GM23338 (cell line): ENCODE measurements around the gene SLC45A3. TPM values are rescaled to one million over a fixed set of nuclear protein-coding genes. Genes with fewer than 3 reads are reported as not detected.

Source experiments
- ATAC-seq: fragments of 200-7000 bp; cut with Tn5 transposase; 3 replicates; pipeline ENCODE4 v1.9.1; 2020
- DNase-seq: peaks from one replicate; pipeline ENCODE4 v3.0.0-alpha.2; 2015; ENCODE audit warnings: low spot score
- H2AFZ ChIP-seq: fragments of 200-600 bp; sonication (generic); 2 replicates; pipeline ENCODE4 v1.8.0; 2016; ENCODE audit warnings: antibody characterized with exemption, mild to moderate bottlenecking, moderate library complexity
- H3F3A ChIP-seq: fragments of 200-600 bp; sonication (generic); replicated peaks from 2 replicates; pipeline ENCODE4 v1.8.0; 2017; ENCODE audit warnings: antibody characterized with exemption, mixed run types, low read depth
- H3K27ac ChIP-seq: fragments of 200-600 bp; sonication (generic); 2 replicates; pipeline ENCODE4 v1.6.1; 2016; ENCODE audit warnings: low read depth
- H3K27me3 ChIP-seq: fragments of 200-600 bp; sonication (generic); 2 replicates; pipeline ENCODE4 v1.8.0; 2016; ENCODE audit warnings: mild to moderate bottlenecking, mixed run types, moderate library complexity; ENCODE audit not compliant: insufficient read depth
- H3K36me3 ChIP-seq: fragments of 200-600 bp; sonication (generic); 2 replicates; pipeline ENCODE4 v1.8.0; 2016; ENCODE audit warnings: mild to moderate bottlenecking; ENCODE audit not compliant: insufficient read depth
- H3K4me1 ChIP-seq: fragments of 200-600 bp; sonication (generic); 2 replicates; pipeline ENCODE4 v1.8.0; 2016; ENCODE audit warnings: mild to moderate bottlenecking, moderate library complexity; ENCODE audit not compliant: insufficient read depth
- H3K4me2 ChIP-seq: fragments of 200-600 bp; sonication (generic); 2 replicates; pipeline ENCODE4 v1.7.1; 2017; ENCODE audit warnings: mixed run types
- H3K4me3 ChIP-seq: fragments of 200-600 bp; sonication (generic); 2 replicates; pipeline ENCODE4 v1.6.1; 2016; ENCODE audit warnings: mixed run types
- H3K79me2 ChIP-seq: fragments of 200-600 bp; sonication (generic); replicated peaks from 2 replicates; pipeline ENCODE4 v1.8.0; 2017; ENCODE audit warnings: mild to moderate bottlenecking; ENCODE audit not compliant: insufficient read depth
- H3K9me2 ChIP-seq: fragments of 200-600 bp; sonication (generic); 2 replicates; pipeline ENCODE4 v1.8.0; 2017; ENCODE audit not compliant: insufficient read depth
- H4K20me1 ChIP-seq: fragments of 200-600 bp; sonication (generic); replicated peaks from 2 replicates; pipeline ENCODE4 v1.8.0; 2017; ENCODE audit warnings: mild to moderate bottlenecking; ENCODE audit not compliant: insufficient read depth
- H3K27ac Mint-ChIP-seq: 2 replicates; pipeline ENCODE4 v1.8.0; 2020; ENCODE audit warnings: inconsistent platforms, mild to moderate bottlenecking, moderate library complexity, mixed read lengths
- H3K27me3 Mint-ChIP-seq: 3 replicates; pipeline ENCODE4 v1.8.0; 2022; ENCODE audit warnings: low read depth, mild to moderate bottlenecking, moderate library complexity, mixed read lengths, inconsistent platforms; ENCODE audit not compliant: insufficient read depth, poor library complexity
- H3K36me3 Mint-ChIP-seq: 3 replicates; pipeline ENCODE4 v1.8.0; 2021; ENCODE audit warnings: low read depth, mild to moderate bottlenecking, inconsistent platforms, moderate library complexity, mixed read lengths
- H3K4me1 Mint-ChIP-seq: 3 replicates; pipeline ENCODE4 v1.8.0; 2020; ENCODE audit warnings: mild to moderate bottlenecking, inconsistent platforms, mixed read lengths
- H3K4me3 Mint-ChIP-seq: 3 replicates; pipeline ENCODE4 v1.8.0; 2021; ENCODE audit warnings: moderate library complexity, mild to moderate bottlenecking, inconsistent platforms, mixed read lengths
- H3K9me3 Mint-ChIP-seq: 3 replicates; pipeline ENCODE4 v1.8.0; 2020; ENCODE audit warnings: moderate library complexity, mild to moderate bottlenecking, inconsistent platforms, mixed read lengths
- CREB1 ChIP-seq: fragments of 250-450 bp; sonication (Bioruptor Pico); IDR thresholded peaks from 2 replicates; pipeline ENCODE4 v1.5.0; 2020; ENCODE audit warnings: low read depth, mild to moderate bottlenecking, moderate library complexity
- EZH2 ChIP-seq: fragments of 200-600 bp; sonication (generic); IDR thresholded peaks from one replicate; pipeline ENCODE4 v1.8.0; 2017; ENCODE audit warnings: antibody characterized with exemption, mild to moderate bottlenecking, low read depth; ENCODE audit not compliant: unreplicated experiment
- EZH2phosphoT487 ChIP-seq: fragments of 200-600 bp; sonication (generic); IDR thresholded peaks from one replicate; pipeline ENCODE4 v1.8.1; 2018; ENCODE audit warnings: antibody characterized with exemption; ENCODE audit not compliant: unreplicated experiment
- JUNB ChIP-seq: IDR thresholded peaks from one replicate; pipeline ENCODE4 v1.6.1; 2016; ENCODE audit warnings: antibody characterized with exemption; ENCODE audit not compliant: unreplicated experiment
- polyA plus RNA-seq: library from polyadenylated mRNA; unstranded; fragments of >200 nt; fragmentation: Nextera tagmentation; extraction: Ambion mirVana; gene quantifications from 2 replicates; pipeline ENCODE4 v1.2.1, GENCODE V29; 2016
- small RNA-seq: library from RNA; depleted of rRNA; stranded (forward); fragments of <200 nt; gene quantifications from one replicate; pipeline ENCODE3, GENCODE V24; 2014; ENCODE audit warnings: low replicate concordance
- total RNA-seq: library from RNA; depleted of rRNA; stranded (reverse); fragments of >200 nt; shearing (Covaris generic); gene quantifications from 2 replicates; pipeline ENCODE4 v1.2.3, GENCODE V29; 2014; rRNA removed
- TF ChIP-seq, protein P1 (sequence below): IDR thresholded peaks from 2 replicates; pipeline ENCODE4 v1.6.1; 2016; ENCODE audit warnings: antibody characterized with exemption

SLC45A3 gene
- total and polyA plus RNA-seq, 2 experiments from 2014 or later, result 4.7 to 16.0 TPM

DNA sequence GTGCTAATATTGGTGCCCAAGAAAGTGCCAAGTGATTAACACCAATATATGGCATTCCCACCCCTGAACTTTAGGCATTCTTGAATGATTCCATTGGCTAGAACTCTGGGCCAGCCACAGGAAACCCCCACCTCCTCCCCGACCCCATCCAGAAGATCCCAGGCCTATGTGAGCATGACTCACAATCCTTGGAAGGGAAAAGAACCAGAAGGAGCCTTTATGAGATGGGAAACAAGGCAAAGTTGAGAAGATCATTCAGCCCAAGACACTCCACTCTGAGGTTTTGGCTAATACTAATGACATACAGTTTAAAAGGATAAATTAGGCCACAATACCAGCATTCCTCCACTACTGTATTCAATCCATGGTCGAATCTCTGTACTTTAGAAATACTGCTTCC, 70.3 kb downstream of the SLC45A3 start:
- H3K9me3 Mint-ChIP-seq, result no peaks in the 10 kb centered on the region
- peak; percentile 24 for DNase-seq
- 0 out of 3 replicates have a peak, but pooled peaks cover 4% of the 10 kb centered on the region for H3K4me1 Mint-ChIP-seq
- no peak overlapping the region for H3K4me3 Mint-ChIP-seq
- no peak; the same call in 2 of the 3 replicates for ATAC-seq
- Histone ChIP-seq H2AFZ (no peak overlapping the region), H3K4me1 (no peaks in the 10 kb centered on the region), H3K27ac (no peak overlapping the region), H3K27me3 (no peaks in the 10 kb centered on the region), H3K4me2 (no peak overlapping the region), H3K36me3 (peaks cover 16% of the 10 kb centered on the region), H3K9me2 (no peaks in the 10 kb centered on the region), H3K4me3 (no peak overlapping the region), H3K79me2 (peaks cover 36% of the 10 kb centered on the region), H4K20me1 (peaks cover 18% of the 10 kb centered on the region), H3F3A (no peaks in the 10 kb centered on the region)
- no peaks in the 10 kb centered on the region for H3K27me3 Mint-ChIP-seq
- no peak overlapping the region for H3K27ac Mint-ChIP-seq
- no peak for TF ChIP-seq EZH2
- no peak for TF ChIP-seq EZH2phosphoT487
- TF ChIP-seq, protein P1, sequence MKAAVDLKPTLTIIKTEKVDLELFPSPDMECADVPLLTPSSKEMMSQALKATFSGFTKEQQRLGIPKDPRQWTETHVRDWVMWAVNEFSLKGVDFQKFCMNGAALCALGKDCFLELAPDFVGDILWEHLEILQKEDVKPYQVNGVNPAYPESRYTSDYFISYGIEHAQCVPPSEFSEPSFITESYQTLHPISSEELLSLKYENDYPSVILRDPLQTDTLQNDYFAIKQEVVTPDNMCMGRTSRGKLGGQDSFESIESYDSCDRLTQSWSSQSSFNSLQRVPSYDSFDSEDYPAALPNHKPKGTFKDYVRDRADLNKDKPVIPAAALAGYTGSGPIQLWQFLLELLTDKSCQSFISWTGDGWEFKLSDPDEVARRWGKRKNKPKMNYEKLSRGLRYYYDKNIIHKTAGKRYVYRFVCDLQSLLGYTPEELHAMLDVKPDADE, result no peak
- no peak for TF ChIP-seq CREB1 (CRISPR knock-in tag)
- no peak for TF ChIP-seq JUNB
- H3K36me3 Mint-ChIP-seq, result peaks cover 39% of the 10 kb centered on the region; the same call in 2 of the 3 replicates

Small RNA genes within 50 kb of the gene (small RNA-seq; reads per million reads assigned to genes)
- gene RF00017, result not detected

Other genes starting within 250 kb of the SLC45A3 start
- 5.6 and 6.2 TPM in 2 replicates for gene BLACAT1, start 224.5 kb downstream of the SLC45A3 start, total RNA-seq
- gene BLACAT1, start 224.5 kb downstream of the SLC45A3 start, polyA plus RNA-seq, result 1.5 and 1.6 TPM in 2 replicates
- 34.3 and 46.5 TPM in 2 replicates for gene CDK18, start 175.8 kb downstream of the SLC45A3 start, total RNA-seq
- gene CDK18, start 175.8 kb downstream of the SLC45A3 start, polyA plus RNA-seq, result 17.3 and 21.1 TPM in 2 replicates
- gene ELK4, start 48.5 kb downstream of the SLC45A3 start, total RNA-seq, result 19.1 and 19.7 TPM in 2 replicates
- 5.1 and 5.2 TPM in 2 replicates for gene ELK4, start 48.5 kb downstream of the SLC45A3 start, polyA plus RNA-seq
- gene NUCKS1, start 69.7 kb upstream of the SLC45A3 start, total RNA-seq, result 296 and 307 TPM in 2 replicates
- 239 and 255 TPM in 2 replicates for gene NUCKS1, start 69.7 kb upstream of the SLC45A3 start, polyA plus RNA-seq
- gene RAB29, start 95.0 kb upstream of the SLC45A3 start, total RNA-seq, result 9.1 and 14.8 TPM in 2 replicates
- gene RAB29, start 95.0 kb upstream of the SLC45A3 start, polyA plus RNA-seq, result 6.4 and 7.1 TPM in 2 replicates
- 22.1 and 30.0 TPM in 2 replicates for gene SLC41A1, start 132.7 kb upstream of the SLC45A3 start, total RNA-seq
- gene SLC41A1, start 132.7 kb upstream of the SLC45A3 start, polyA plus RNA-seq, result 11.8 and 15.7 TPM in 2 replicates
- 0.10 and 0.12 TPM in 2 replicates for gene PM20D1, start 169.6 kb upstream of the SLC45A3 start, total RNA-seq
- gene PM20D1, start 169.6 kb upstream of the SLC45A3 start, polyA plus RNA-seq, result 0.45 TPM in 1 of 2 replicates, not detected in the other